ENCODE results near the gene COL15A1.

The COL15A1 gene

GRCh38 chr9:98985596-98985995 is 41.9 kb downstream of the COL15A1 start:
- Histone ChIP-seq H4K12ac (ENCODE audit: low read depth, low read length) (no peak overlapping the region), H3K18ac (ENCODE audit: low read length) (no peak overlapping the region), H2AFZ (ENCODE audit: insufficient read depth, low read length, poor library complexity) (no peak overlapping the region), H3K9me3 (ENCODE audit: insufficient read depth, low read depth, low read length) (peaks cover 2% of the 10 kb centered on the region), H2BK5ac (ENCODE audit: low read depth, low read length, poor library complexity) (no peak overlapping the region), H3K79me2 (ENCODE audit: control insufficient read depth, insufficient read depth, low read length, poor library complexity) (no peaks in the 10 kb centered on the region), H3K36me3 (ENCODE audit: control insufficient read depth in 1 of 2, insufficient read depth in 2 of 2, low read length in 2 of 2) (no peaks in the 10 kb centered on the region), H3K14ac (ENCODE audit: low read length) (no peak overlapping the region), H3K27me3 (ENCODE audit: insufficient read depth, low read length) (no peaks in the 10 kb centered on the region), H3K79me1 (ENCODE audit: low read length) (no peaks in the 10 kb centered on the region), H3K4me2 (ENCODE audit: low read length) (no peak overlapping the region), H3K27ac (ENCODE audit: low read depth, low read length) (no peak overlapping the region), H2BK120ac (ENCODE audit: insufficient read depth, low read length, poor library complexity) (no peak overlapping the region), H2AK5ac (ENCODE audit: low read length) (no peak overlapping the region), H3K9ac (ENCODE audit: low read length) (no peak overlapping the region), H4K91ac (ENCODE audit: low read depth, low read length) (no peak overlapping the region), H3K4me3 (ENCODE audit: low read depth, low read length) (no peak overlapping the region), H3K23ac (ENCODE audit: low read length) (no peak overlapping the region), H3K4me1 (ENCODE audit: control insufficient read depth in 1 of 2, insufficient read depth in 2 of 2, low read length in 2 of 2) (peaks cover 0 to 10% of the 10 kb centered on the region in 2 experiments), H3K4ac (ENCODE audit: low read depth, low read length) (no peak overlapping the region), H2BK12ac (ENCODE audit: low read length) (no peak overlapping the region), H4K8ac (ENCODE audit: low read depth, low read length) (no peak overlapping the region)
- WGBS (ENCODE audit: extremely low coverage, insufficient coverage, insufficient read length): no CpG with 5 or more reads among the region's 22 CpGs
- no peak for DNase-seq

GRCh38 chr9:98986866-98987651 is 43.4 kb downstream of the COL15A1 start:
- Histone ChIP-seq H3K9ac (ENCODE audit: low read length) (no peak overlapping the region), H2BK5ac (ENCODE audit: low read depth, low read length, poor library complexity) (no peak overlapping the region), H2BK12ac (ENCODE audit: low read length) (no peak overlapping the region), H3K79me2 (ENCODE audit: control insufficient read depth, insufficient read depth, low read length, poor library complexity) (no peaks in the 10 kb centered on the region), H3K4me3 (ENCODE audit: low read depth, low read length) (no peak overlapping the region), H4K12ac (ENCODE audit: low read depth, low read length) (no peak overlapping the region), H3K27ac (ENCODE audit: low read depth, low read length) (no peak overlapping the region), H2AK5ac (ENCODE audit: low read length) (no peak overlapping the region), H3K4me1 (ENCODE audit: control insufficient read depth in 1 of 2, insufficient read depth in 2 of 2, low read length in 2 of 2) (peaks cover 0 to 10% of the 10 kb centered on the region in 2 experiments), H3K18ac (ENCODE audit: low read length) (no peak overlapping the region), H4K91ac (ENCODE audit: low read depth, low read length) (no peak overlapping the region), H3K4me2 (ENCODE audit: low read length) (no peak overlapping the region), H3K14ac (ENCODE audit: low read length) (no peak overlapping the region), H3K4ac (ENCODE audit: low read depth, low read length) (no peak overlapping the region), H3K23ac (ENCODE audit: low read length) (no peak overlapping the region), H2AFZ (ENCODE audit: insufficient read depth, low read length, poor library complexity) (peak overlapping the region; percentile 58), H2BK120ac (ENCODE audit: insufficient read depth, low read length, poor library complexity) (no peak overlapping the region), H4K8ac (ENCODE audit: low read depth, low read length) (no peak overlapping the region), H3K79me1 (ENCODE audit: low read length) (no peaks in the 10 kb centered on the region), H3K9me3 (ENCODE audit: insufficient read depth, low read depth, low read length) (peaks cover 4% of the 10 kb centered on the region), H3K36me3 (ENCODE audit: control insufficient read depth in 1 of 2, insufficient read depth in 2 of 2, low read length in 2 of 2) (no peaks in the 10 kb centered on the region), H3K27me3 (ENCODE audit: insufficient read depth, low read length) (no peaks in the 10 kb centered on the region)
- no peak for DNase-seq
- WGBS (ENCODE audit: extremely low coverage, insufficient coverage, insufficient read length): no CpG with 5 or more reads among the region's 18 CpGs

- no peak overlapping the region for H3K14ac ChIP-seq (ENCODE audit: low read length)
- H4K12ac ChIP-seq (ENCODE audit: low read depth, low read length): no peak overlapping the region
- no peak overlapping the region for H4K91ac ChIP-seq (ENCODE audit: low read depth, low read length)
- no peak overlapping the region for H2BK120ac ChIP-seq (ENCODE audit: insufficient read depth, low read length, poor library complexity)
- H3K23ac ChIP-seq (ENCODE audit: low read length): no peak overlapping the region
- H3K4me3 ChIP-seq (ENCODE audit: low read depth, low read length): no peak overlapping the region
- no peaks in the 10 kb centered on the region for H3K36me3 ChIP-seq (ENCODE audit: control insufficient read depth in 1 of 2, insufficient read depth in 2 of 2, low read length in 2 of 2)
- peaks cover 10% of the 10 kb centered on the region for H3K9me3 ChIP-seq (ENCODE audit: insufficient read depth, low read depth, low read length)
- H2BK5ac ChIP-seq (ENCODE audit: low read depth, low read length, poor library complexity): no peak overlapping the region
- DNase-seq: peak; percentile 37 to 46
- peaks cover 5 to 14% of the 10 kb centered on the region in 2 experiments for H3K4me1 ChIP-seq (ENCODE audit: control insufficient read depth in 1 of 2, insufficient read depth in 2 of 2, low read length in 2 of 2)
- no peak overlapping the region for H2BK12ac ChIP-seq (ENCODE audit: low read length)
- peak overlapping the region; percentile 9 for H3K27ac ChIP-seq (ENCODE audit: low read depth, low read length)
- H2AFZ ChIP-seq (ENCODE audit: insufficient read depth, low read length, poor library complexity): no peak overlapping the region
- H3K27me3 ChIP-seq (ENCODE audit: insufficient read depth, low read length): no peaks in the 10 kb centered on the region
- no peak overlapping the region for H3K4ac ChIP-seq (ENCODE audit: low read depth, low read length)
- no peak overlapping the region for H3K18ac ChIP-seq (ENCODE audit: low read length)
- no peak overlapping the region for H4K8ac ChIP-seq (ENCODE audit: low read depth, low read length)
- no peak overlapping the region for H2AK5ac ChIP-seq (ENCODE audit: low read length)
- no peaks in the 10 kb centered on the region for H3K79me1 ChIP-seq (ENCODE audit: low read length)
- WGBS (ENCODE audit: extremely low coverage, insufficient coverage, insufficient read length): no CpG with 5 or more reads among the region's 13 CpGs
- no peaks in the 10 kb centered on the region for H3K79me2 ChIP-seq (ENCODE audit: control insufficient read depth, insufficient read depth, low read length, poor library complexity)
- H3K4me2 ChIP-seq (ENCODE audit: low read length): no peak overlapping the region
- no peak overlapping the region for H3K9ac ChIP-seq (ENCODE audit: low read length)
These were observed 45.6 kb downstream of the COL15A1 start for GRCh38 chr9:98989036-98990000.

GRCh38 chr9:98990181-98990870 is 46.6 kb downstream of the COL15A1 start:
- H3K18ac ChIP-seq (ENCODE audit: low read length): no peak overlapping the region
- no peak overlapping the region for H3K9ac ChIP-seq (ENCODE audit: low read length)
- H3K27me3 ChIP-seq (ENCODE audit: insufficient read depth, low read length): no peaks in the 10 kb centered on the region
- H4K91ac ChIP-seq (ENCODE audit: low read depth, low read length): no peak overlapping the region
- no CpG with 5 or more reads among the region's 8 CpGs for WGBS (ENCODE audit: extremely low coverage, insufficient coverage, insufficient read length)
- H3K27ac ChIP-seq (ENCODE audit: low read depth, low read length): peak overlapping the region; percentile 9
- H3K79me1 ChIP-seq (ENCODE audit: low read length): no peaks in the 10 kb centered on the region
- H3K23ac ChIP-seq (ENCODE audit: low read length): no peak overlapping the region
- H2BK5ac ChIP-seq (ENCODE audit: low read depth, low read length, poor library complexity): no peak overlapping the region
- H3K4me1 ChIP-seq (ENCODE audit: control insufficient read depth in 1 of 2, insufficient read depth in 2 of 2, low read length in 2 of 2): peaks cover 5 to 16% of the 10 kb centered on the region in 2 experiments
- H3K9me3 ChIP-seq (ENCODE audit: insufficient read depth, low read depth, low read length): peaks cover 10% of the 10 kb centered on the region
- no peak overlapping the region for H3K4me2 ChIP-seq (ENCODE audit: low read length)
- no peak overlapping the region for H3K4me3 ChIP-seq (ENCODE audit: low read depth, low read length)
- H2AK5ac ChIP-seq (ENCODE audit: low read length): no peak overlapping the region
- no peak overlapping the region for H4K8ac ChIP-seq (ENCODE audit: low read depth, low read length)
- H3K79me2 ChIP-seq (ENCODE audit: control insufficient read depth, insufficient read depth, low read length, poor library complexity): no peaks in the 10 kb centered on the region
- H2AFZ ChIP-seq (ENCODE audit: insufficient read depth, low read length, poor library complexity): no peak overlapping the region
- no peak overlapping the region for H2BK120ac ChIP-seq (ENCODE audit: insufficient read depth, low read length, poor library complexity)
- no peak overlapping the region for H3K14ac ChIP-seq (ENCODE audit: low read length)
- no peak overlapping the region for H3K4ac ChIP-seq (ENCODE audit: low read depth, low read length)
- no peak for DNase-seq
- no peaks in the 10 kb centered on the region for H3K36me3 ChIP-seq (ENCODE audit: control insufficient read depth in 1 of 2, insufficient read depth in 2 of 2, low read length in 2 of 2)
- H2BK12ac ChIP-seq (ENCODE audit: low read length): no peak overlapping the region
- H4K12ac ChIP-seq (ENCODE audit: low read depth, low read length): no peak overlapping the region

Data from trophoblast cell (in vitro differentiated cells and primary cell).